Caco-2 (cell line): ENCODE measurements around the gene TSHZ2. TPM values are rescaled to one million over a fixed set of nuclear protein-coding genes. Genes with fewer than 3 reads are reported as not detected.

Source experiments
- BruUV-seq: library from RNA; stranded (reverse); fragments of 400-500 nt; replicated peaks from 2 replicates; lab custom pipeline; 2021; lab: Mats Ljungman, UMichigan
- CTCF ChIA-PET: fragments of 300-600 bp; sonication (Branson Sonifier 250); formaldehyde crosslinking; loops from one replicate; lab custom pipeline; 2022; ENCODE audit warnings: antibody characterized with exemption; lab: Charles Lee
- POLR2A ChIA-PET: fragments of 300-600 bp; sonication (Branson Sonifier 250); formaldehyde crosslinking; loops from one replicate; lab custom pipeline; 2022; ENCODE audit warnings: antibody characterized with exemption; lab: Charles Lee
- DNase-seq, 2 experiments: peaks; one replicate each; pipeline versions ENCODE4 v3.0.0 to v3.0.0-alpha.2; 2020 to 2022
- H3K27me3 ChIP-seq: replicated peaks from 2 replicates; pipeline ENCODE4 v1.6.0; 2011; ENCODE audit warnings: low read length; ENCODE audit not compliant: control insufficient read depth, insufficient read depth
- H3K36me3 ChIP-seq: 2 replicates; pipeline ENCODE4 v1.5.1; 2011; ENCODE audit warnings: low read length; ENCODE audit not compliant: control insufficient read depth, insufficient read depth
- H3K4me1 ChIP-seq: fragments of 250-450 bp; sonication (Bioruptor Pico); 2 replicates; pipeline ENCODE4 v1.5.1; 2020; ENCODE audit warnings: mild to moderate bottlenecking
- H3K4me3 ChIP-seq: 2 replicates; pipeline ENCODE4 v1.5.1; 2011; ENCODE audit warnings: low read depth, mild to moderate bottlenecking, control low read depth, low read length
- H3K9me3 ChIP-seq: fragments of 250-450 bp; sonication (Bioruptor Pico); 2 replicates; pipeline ENCODE4 v1.5.1; 2020; ENCODE audit warnings: mild to moderate bottlenecking, moderate library complexity
- H3K27ac Mint-ChIP-seq: one replicate; pipeline ENCODE4 v1.8.0; 2022; ENCODE audit warnings: mixed read lengths; ENCODE audit not compliant: unreplicated experiment
- H3K27me3 Mint-ChIP-seq: one replicate; pipeline ENCODE4 v1.8.0; 2022; ENCODE audit warnings: mixed read lengths; ENCODE audit not compliant: insufficient read depth, unreplicated experiment
- H3K36me3 Mint-ChIP-seq: one replicate; pipeline ENCODE4 v1.8.0; 2022; ENCODE audit warnings: mild to moderate bottlenecking, mixed read lengths; ENCODE audit not compliant: insufficient read depth, unreplicated experiment
- H3K4me1 Mint-ChIP-seq: one replicate; pipeline ENCODE4 v1.8.0; 2022; ENCODE audit warnings: low read depth, mixed read lengths; ENCODE audit not compliant: unreplicated experiment
- H3K4me3 Mint-ChIP-seq: one replicate; pipeline ENCODE4 v1.8.0; 2022; ENCODE audit warnings: mild to moderate bottlenecking, moderate library complexity, mixed read lengths; ENCODE audit not compliant: unreplicated experiment
- H3K9me3 Mint-ChIP-seq: one replicate; pipeline ENCODE4 v1.8.0; 2022; ENCODE audit warnings: mixed read lengths; ENCODE audit not compliant: unreplicated experiment
- CTCF ChIP-seq, 2 experiments: fragments of 200-600 bp in 1 of 2; IDR thresholded peaks; 1 replicate in 1 of 2; 2 replicates in 1 of 2; pipeline versions ENCODE4 v1.5.1 to v1.8.0; 2011 to 2022; ENCODE audit warnings: antibody characterized with exemption in 1 of 2, control low read depth in 1 of 2, inconsistent platforms in 1 of 2, low read depth in 1 of 2, low read length in 1 of 2, mild to moderate bottlenecking in 1 of 2, moderate library complexity in 1 of 2; ENCODE audit not compliant: insufficient read depth in 1 of 2, severe bottlenecking in 1 of 2, unreplicated experiment in 1 of 2
- intact Hi-C: fragments of 100-400 bp; cut with micrococcal nuclease; formaldehyde crosslinking; loops from one replicate; pipeline ENCODE4 v1.10.0; 2022; ENCODE audit not compliant: unreplicated experiment
- total RNA-seq: library from RNA; stranded (reverse); gene quantifications from 2 replicates; pipeline ENCODE4 v1.2.3, GENCODE V29; 2022

Gene TSHZ2
- total RNA-seq, 1 experiment from 2014 or later, result 0.07 TPM

- no peak overlapping the region for H3K27ac Mint-ChIP-seq
- H3K27me3 Mint-ChIP-seq, result peaks cover 14% of the 10 kb centered on the region
- Histone ChIP-seq H3K4me1 (no peaks in the 10 kb centered on the region), H3K27me3 (no peaks in the 10 kb centered on the region), H3K9me3 (no peaks in the 10 kb centered on the region), H3K36me3 (no peaks in the 10 kb centered on the region), H3K4me3 (no peak overlapping the region)
- no TSS peak for BruUV-seq
- no peaks in the 10 kb centered on the region for H3K4me1 Mint-ChIP-seq
- H3K4me3 Mint-ChIP-seq, result no peak overlapping the region
- DNase-seq, result no peak
- H3K36me3 Mint-ChIP-seq, result no peaks in the 10 kb centered on the region
- ChIA-PET CTCF (interaction anchor here (0.6 kb wide), 1 partner anchor 45 kb away, joined by 12 read pairs; no protein-coding TSS in a partner anchor), POLR2A (no interaction called here)
- no peak for TF ChIP-seq CTCF (IDR thresholded peaks at IDR 0.05; ENCODE audit: insufficient read depth in 1 of 2, low read depth in 1 of 2, low read length in 1 of 2, severe bottlenecking in 1 of 2, unreplicated experiment in 1 of 2)
- no peaks in the 10 kb centered on the region for H3K9me3 Mint-ChIP-seq
- intact Hi-C loops, result no loop called here
Observed at GRCh38 chr20:53221731-53222130, 249.6 kb downstream of the TSHZ2 start.

GRCh38 chr20:53222416-53222815 lies 250.3 kb downstream of the TSHZ2 start:
- intact Hi-C loops, result no loop called here
- Histone ChIP-seq H3K9me3 (no peaks in the 10 kb centered on the region), H3K27me3 (no peaks in the 10 kb centered on the region), H3K4me1 (no peaks in the 10 kb centered on the region), H3K36me3 (no peaks in the 10 kb centered on the region), H3K4me3 (no peak overlapping the region)
- Mint-ChIP-seq H3K27me3 (peaks cover 14% of the 10 kb centered on the region), H3K27ac (no peak overlapping the region), H3K36me3 (no peaks in the 10 kb centered on the region), H3K4me1 (no peaks in the 10 kb centered on the region), H3K9me3 (no peaks in the 10 kb centered on the region), H3K4me3 (no peak overlapping the region)
- BruUV-seq, result no TSS peak
- DNase-seq, result no peak
- CTCF ChIA-PET, result no interaction called here
- TF ChIP-seq CTCF (IDR thresholded peaks at IDR 0.05; ENCODE audit: insufficient read depth in 1 of 2, low read depth in 1 of 2, low read length in 1 of 2, severe bottlenecking in 1 of 2, unreplicated experiment in 1 of 2), result no peak
- POLR2A ChIA-PET, result no interaction called here

- no TSS peak for BruUV-seq
- Mint-ChIP-seq H3K27me3 (peaks cover 18% of the 10 kb centered on the region), H3K4me1 (no peaks in the 10 kb centered on the region), H3K4me3 (no peak overlapping the region), H3K36me3 (no peaks in the 10 kb centered on the region), H3K9me3 (no peaks in the 10 kb centered on the region), H3K27ac (no peak overlapping the region)
- Histone ChIP-seq H3K9me3 (no peaks in the 10 kb centered on the region), H3K4me1 (no peaks in the 10 kb centered on the region), H3K27me3 (no peaks in the 10 kb centered on the region), H3K4me3 (no peak overlapping the region), H3K36me3 (no peaks in the 10 kb centered on the region)
- DNase-seq, result no peak
- ChIA-PET POLR2A (no interaction called here), CTCF (interaction anchor here (1.1 kb wide), 1 partner anchor 114 kb away, joined by 3 read pairs; no protein-coding TSS in a partner anchor)
- intact Hi-C loops, result no loop called here
- no peak for TF ChIP-seq CTCF (IDR thresholded peaks at IDR 0.05; ENCODE audit: insufficient read depth in 1 of 2, low read depth in 1 of 2, low read length in 1 of 2, severe bottlenecking in 1 of 2, unreplicated experiment in 1 of 2)
Observed at GRCh38 chr20:53222932-53223331, 250.8 kb downstream of the TSHZ2 start.
